H9 (cell line): ENCODE results near the gene HPD. TPM values are rescaled to one million over a fixed set of nuclear protein-coding genes. Genes with fewer than 3 reads are reported as not detected.

Experiments used
- DNase-seq: peaks from one replicate; pipeline ENCODE4 v3.0.0-alpha.2; 2017
- H2AFZ ChIP-seq: one replicate; pipeline ENCODE4 v1.6.1; 2013; ENCODE audit warnings: mild to moderate bottlenecking, low read length, control low read depth, moderate library complexity
- H2AK5ac ChIP-seq: 2 replicates; pipeline ENCODE4 v1.6.1; 2013; ENCODE audit warnings: low read length, control low read depth, mixed read lengths; ENCODE audit not compliant: insufficient read length
- H2BK120ac ChIP-seq: one replicate; pipeline ENCODE4 v1.6.1; 2013; ENCODE audit warnings: low read depth, mild to moderate bottlenecking, low read length, control low read depth, inconsistent platforms; ENCODE audit not compliant: poor library complexity, severe bottlenecking
- H2BK12ac ChIP-seq: 2 replicates; pipeline ENCODE4 v1.6.1; 2013; ENCODE audit warnings: low read length, control low read depth, mixed read lengths, low read depth; ENCODE audit not compliant: insufficient read length
- H2BK15ac ChIP-seq: 2 replicates; pipeline ENCODE4 v1.6.1; 2013; ENCODE audit warnings: low read depth, low read length, control low read depth
- H2BK20ac ChIP-seq: one replicate; pipeline ENCODE4 v1.6.1; 2013; ENCODE audit warnings: low read depth, mild to moderate bottlenecking, low read length, control low read depth, inconsistent platforms; ENCODE audit not compliant: poor library complexity, severe bottlenecking
- H2BK5ac ChIP-seq: 2 replicates; pipeline ENCODE4 v1.6.1; 2013; ENCODE audit warnings: low read length, control low read depth, mixed read lengths; ENCODE audit not compliant: insufficient read length
- H3K14ac ChIP-seq: 2 replicates; pipeline ENCODE4 v1.6.1; 2013; ENCODE audit warnings: low read length, control low read depth; ENCODE audit not compliant: insufficient read depth
- H3K18ac ChIP-seq: 2 replicates; pipeline ENCODE4 v1.6.1; 2013; ENCODE audit warnings: low read depth, mild to moderate bottlenecking, mixed read lengths, low read length, control low read depth; ENCODE audit not compliant: insufficient read length
- H3K23ac ChIP-seq: 2 replicates; pipeline ENCODE4 v1.6.1; 2013; ENCODE audit warnings: low read length, control low read depth, mixed read lengths, low read depth; ENCODE audit not compliant: insufficient read length
- H3K23me2 ChIP-seq: 2 replicates; pipeline ENCODE4 v1.6.1; 2013; ENCODE audit warnings: low read depth, mild to moderate bottlenecking, mixed read lengths, low read length, control low read depth; ENCODE audit not compliant: insufficient read length, poor library complexity, severe bottlenecking
- H3K27ac ChIP-seq: 2 replicates; pipeline ENCODE4 v1.5.1; 2013; ENCODE audit warnings: low read length, control low read depth, mixed read lengths, low read depth; ENCODE audit not compliant: insufficient read length
- H3K27me3 ChIP-seq: 2 replicates; pipeline ENCODE4 v1.6.1; 2013; ENCODE audit warnings: low read length, control low read depth, inconsistent platforms; ENCODE audit not compliant: insufficient read depth
- H3K4ac ChIP-seq: 2 replicates; pipeline ENCODE4 v1.6.1; 2013; ENCODE audit warnings: low read depth, mild to moderate bottlenecking, control low read depth, inconsistent platforms, low read length, moderate library complexity
- H3K4me1 ChIP-seq: 2 replicates; pipeline ENCODE4 v1.6.1; 2013; ENCODE audit warnings: low read length, control low read depth, inconsistent platforms; ENCODE audit not compliant: insufficient read depth
- H3K4me2 ChIP-seq: 2 replicates; pipeline ENCODE4 v1.6.1; 2013; ENCODE audit warnings: low read length, control low read depth, mixed read lengths; ENCODE audit not compliant: insufficient read length, insufficient read depth
- H3K56ac ChIP-seq: 2 replicates; pipeline ENCODE4 v1.6.1; 2013; ENCODE audit warnings: low read depth, mild to moderate bottlenecking, mixed read lengths, low read length, control low read depth; ENCODE audit not compliant: insufficient read length
- H3K79me1 ChIP-seq: 2 replicates; pipeline ENCODE4 v1.6.1; 2013; ENCODE audit warnings: low read depth, mild to moderate bottlenecking, moderate library complexity, low read length, control low read depth, inconsistent platforms; ENCODE audit not compliant: insufficient read depth, poor library complexity, severe bottlenecking
- H3K79me2 ChIP-seq: 2 replicates; pipeline ENCODE4 v1.6.1; 2013; ENCODE audit warnings: low read length, control low read depth, inconsistent platforms; ENCODE audit not compliant: insufficient read depth
- H3K9ac ChIP-seq: 2 replicates; pipeline ENCODE4 v1.6.1; 2013; ENCODE audit warnings: low read length, control low read depth, mixed read lengths; ENCODE audit not compliant: insufficient read length; ENCODE audit errors: extremely low read depth
- H3K9me3 ChIP-seq: one replicate; pipeline ENCODE4 v1.6.1; 2013; ENCODE audit warnings: low read depth, low read length, inconsistent platforms; ENCODE audit not compliant: control insufficient read depth
- H3T11ph ChIP-seq: one replicate; pipeline ENCODE4 v1.6.1; 2013; ENCODE audit warnings: mild to moderate bottlenecking, low read length, control low read depth, inconsistent platforms
- H4K20me1 ChIP-seq: one replicate; pipeline ENCODE4 v1.6.1; 2013; ENCODE audit not compliant: control insufficient read depth, insufficient read length, insufficient read depth
- H4K5ac ChIP-seq: 2 replicates; pipeline ENCODE4 v1.6.1; 2013; ENCODE audit warnings: low read depth, mild to moderate bottlenecking, mixed read lengths, low read length, control low read depth; ENCODE audit not compliant: insufficient read length
- H4K8ac ChIP-seq: replicated peaks from 2 replicates; pipeline ENCODE4 v1.6.1; 2013; ENCODE audit warnings: low read length, control low read depth, mixed read lengths, low read depth; ENCODE audit not compliant: insufficient read length
- H4K91ac ChIP-seq: 2 replicates; pipeline ENCODE4 v1.6.1; 2013; ENCODE audit warnings: low read depth, mild to moderate bottlenecking, moderate library complexity, mixed read lengths, low read length, control low read depth; ENCODE audit not compliant: insufficient read length
- H3K27ac Mint-ChIP-seq, 3 experiments: 2 replicates in 2 of 3; 3 replicates in 1 of 3; pipeline ENCODE4 v1.8.0; 2020 to 2021; ENCODE audit warnings: mixed read lengths in 3 of 3, mild to moderate bottlenecking in 1 of 3, moderate library complexity in 1 of 3
- H3K27me3 Mint-ChIP-seq: 2 replicates; pipeline ENCODE4 v1.8.0; 2021; ENCODE audit warnings: low read depth, mild to moderate bottlenecking, moderate library complexity, mixed read lengths
- H3K36me3 Mint-ChIP-seq, 3 experiments: 2 replicates in 2 of 3; 3 replicates in 1 of 3; pipeline ENCODE4 v1.8.0; 2020 to 2021; ENCODE audit warnings: low read depth in 3 of 3, mixed read lengths in 3 of 3; ENCODE audit not compliant: insufficient read depth in 1 of 3
- H3K4me1 Mint-ChIP-seq, 2 experiments: 2 replicates each; pipeline ENCODE4 v1.8.0; 2020; ENCODE audit warnings: mixed read lengths in 2 of 2
- H3K4me3 Mint-ChIP-seq, 2 experiments: 2 replicates in 1 of 2; 3 replicates in 1 of 2; pipeline ENCODE4 v1.8.0; 2020 to 2021; ENCODE audit warnings: mild to moderate bottlenecking in 2 of 2, mixed read lengths in 2 of 2, moderate library complexity in 1 of 2
- H3K9me3 Mint-ChIP-seq, 2 experiments: 2 replicates in 1 of 2; 3 replicates in 1 of 2; pipeline ENCODE4 v1.8.0; 2020; ENCODE audit warnings: mild to moderate bottlenecking in 2 of 2, mixed read lengths in 2 of 2, moderate library complexity in 1 of 2
- CTCF ChIP-seq: fragments of 200-600 bp; sonication (generic); conservative IDR thresholded peaks from 3 replicates; pipeline ENCODE4 v1.8.0; 2021; ENCODE audit warnings: antibody characterized with exemption, mild to moderate bottlenecking
- whole genome bisulfite sequencing: extraction: QIAGEN DNeasy Blood & Tissue Kit; methylation state at CpG from one replicate; pipeline ENCODE4 v1.1.7; 2013; ENCODE audit warnings: missing lambda C conversion rate, low lambda C conversion rate, mixed read lengths; ENCODE audit not compliant: insufficient read length; ENCODE audit errors: extremely low coverage; 5-methylcytosine and 5-hydroxymethylcytosine counted together
- total RNA-seq: library from RNA; stranded (reverse); gene quantifications from 2 replicates; pipeline ENCODE4 v1.2.1, GENCODE V29; 2021

The HPD gene
- total RNA-seq, 1 experiment from 2014 or later, result not detected

GRCh38 chr12:121800694-121801594, 57.7 kb downstream of the HPD start:
- Histone ChIP-seq H3K79me2 (no peaks in the 10 kb centered on the region; the same call in 1 of the 2 replicates), H2BK12ac (no peak overlapping the region), H3K18ac (peak overlapping the region; percentile 96), H3K4me1 (peaks cover 6% of the 10 kb centered on the region; the same call in 1 of the 2 replicates), H2AFZ (no peak overlapping the region), H2BK20ac (no peak overlapping the region), H3K9me3 (no peaks in the 10 kb centered on the region), H3K23me2 (peaks cover 27% of the 10 kb centered on the region), H3K27me3 (no peaks in the 10 kb centered on the region), H4K5ac (peak overlapping the region; percentile 99), H4K8ac (peak overlapping the region; percentile 100), H4K91ac (peak overlapping the region; percentile 100), H4K20me1 (no peaks in the 10 kb centered on the region), H3K14ac (peak overlapping the region; percentile 97), H3K9ac (peak overlapping the region; percentile 100), H3K23ac (peak overlapping the region; percentile 95), H3T11ph (peak overlapping the region; percentile 84), H2BK5ac (peak overlapping the region; percentile 97), H2BK120ac (peak overlapping the region; percentile 99), H3K4ac (peak overlapping the region; percentile 98), H3K27ac (peak overlapping the region; percentile 99), H2AK5ac (peak overlapping the region; percentile 98), H2BK15ac (no peak overlapping the region), H3K4me2 (peak overlapping the region; percentile 98), H3K79me1 (no peaks in the 10 kb centered on the region), H3K56ac (peak overlapping the region; percentile 98)
- peak overlapping the region; percentile 98 to 100 (median 100) for H3K27ac Mint-ChIP-seq
- TF ChIP-seq CTCF, result no peak
- no peaks in the 10 kb centered on the region for H3K9me3 Mint-ChIP-seq
- peak overlapping the region; percentile 82 to 83 for H3K4me3 Mint-ChIP-seq
- no peaks in the 10 kb centered on the region; the same call in 1 of the 2 replicates for H3K27me3 Mint-ChIP-seq
- WGBS, result no CpG with 5 or more reads among the region's 86 CpGs
- H3K36me3 Mint-ChIP-seq, result peaks cover 20 to 36% (median 29%) of the 10 kb centered on the region in 3 experiments
- H3K4me1 Mint-ChIP-seq, result peaks cover 39 to 41% of the 10 kb centered on the region in 2 experiments
- peak; percentile 76 for DNase-seq
